Right hindlimb (tissue), 1 donor: Measurements from ENCODE around the gene PLA2G4D.

ENCODE experiments used
- DNase-seq: peaks from one replicate; pipeline ENCODE4 v3.0.0-alpha.2; 2018

The PLA2G4D gene

GRCh38 chr15:42094512-42094963 lies at the start of gene PLA2G4D:
TSS of gene PLA2G4D (minus strand) at chr15:42094562. CDS start at chr15:42094459, 103 bp downstream.
- DNase-seq: no peak

GRCh38 chr15:42143356-42143755 lies 49.0 kb upstream of the PLA2G4D start:
- no peak for DNase-seq

GRCh38 chr15:42141795-42142667 lies 47.7 kb upstream of the PLA2G4D start:
- no peak for DNase-seq

GRCh38 chr15:42141246-42141645 lies 46.9 kb upstream of the PLA2G4D start:
- DNase-seq: no peak

- DNase-seq: no peak
Measured at GRCh38 chr15:42140383-42141070, 46.2 kb upstream of the PLA2G4D start.

- DNase-seq: no peak
Measured at GRCh38 chr15:42139596-42139995, 45.2 kb upstream of the PLA2G4D start.

GRCh38 chr15:42138968-42139386 lies 44.6 kb upstream of the PLA2G4D start:
- no peak for DNase-seq

GRCh38 chr15:42138411-42138810 lies 44.0 kb upstream of the PLA2G4D start:
- DNase-seq: no peak

- no peak for DNase-seq
Measured at GRCh38 chr15:42137461-42138261, 43.3 kb upstream of the PLA2G4D start.

- DNase-seq: no peak
Measured at GRCh38 chr15:42136513-42136912, 42.2 kb upstream of the PLA2G4D start.

GRCh38 chr15:42135351-42135750 lies 41.0 kb upstream of the PLA2G4D start:
- no peak for DNase-seq

GRCh38 chr15:42134617-42135245 lies 40.4 kb upstream of the PLA2G4D start:
- DNase-seq: no peak

GRCh38 chr15:42133886-42134502 lies 39.6 kb upstream of the PLA2G4D start:
- DNase-seq: no peak

GRCh38 chr15:42133356-42133755 lies 39.0 kb upstream of the PLA2G4D start:
- no peak for DNase-seq

GRCh38 chr15:42131826-42132806 lies 37.8 kb upstream of the PLA2G4D start:
- no peak for DNase-seq

GRCh38 chr15:42131006-42131405 lies 36.6 kb upstream of the PLA2G4D start:
- no peak for DNase-seq

- DNase-seq: no peak
Measured at GRCh38 chr15:42130246-42130986, 36.1 kb upstream of the PLA2G4D start.

- no peak for DNase-seq
Measured at GRCh38 chr15:42129364-42129763, 35.0 kb upstream of the PLA2G4D start.

- DNase-seq: no peak
Measured at GRCh38 chr15:42128476-42128875, 34.1 kb upstream of the PLA2G4D start.

GRCh38 chr15:42123546-42123945 lies 29.2 kb upstream of the PLA2G4D start:
- DNase-seq: no peak
